HepG2 (cell line): ENCODE measurements around the gene UTS2R. TPM values are rescaled to one million over a fixed set of nuclear protein-coding genes. Genes with fewer than 3 reads are reported as not detected.
A peak's percentile ranks its signal among the peaks of the same experiment; 100 is the strongest.

Source experiments
- ELK4 ChIP-seq: sonication (generic); formaldehyde crosslinking; IDR thresholded peaks from 2 replicates; pipeline ENCODE4 v1.9.0; 2021; ENCODE audit warnings: missing genetic modification reagents, borderline replicate concordance
- KDM5A ChIP-seq: fragments of 200-600 bp; sonication (generic); IDR thresholded peaks from 2 replicates; pipeline ENCODE4 v1.7.0; 2018; ENCODE audit warnings: antibody characterized with exemption, mild to moderate bottlenecking, low read length, borderline replicate concordance
- RFX5 ChIP-seq: IDR thresholded peaks from 2 replicates; pipeline ENCODE4 v1.6.1; 2011; ENCODE audit warnings: low read depth, low read length, improper control_type of control experiment
- STAT6 ChIP-seq: sonication (generic); formaldehyde crosslinking; IDR thresholded peaks from 2 replicates; pipeline ENCODE4 v1.4.0; 2020; ENCODE audit warnings: missing genetic modification reagents, mild to moderate bottlenecking, borderline replicate concordance
- TEAD2 ChIP-seq: sonication (generic); formaldehyde crosslinking; IDR thresholded peaks from 2 replicates; pipeline ENCODE4 v1.9.0; 2021; ENCODE audit warnings: missing genetic modification reagents
- ZFP36L2 ChIP-seq: sonication (generic); formaldehyde crosslinking; IDR thresholded peaks from 2 replicates; pipeline ENCODE4 v1.4.0; 2020; ENCODE audit warnings: missing genetic modification reagents
- ZNF704 ChIP-seq: sonication (generic); formaldehyde crosslinking; IDR thresholded peaks from 2 replicates; pipeline ENCODE4 v1.8.1; 2023; ENCODE audit warnings: mild to moderate bottlenecking, inconsistent platforms, moderate library complexity, missing genetic modification reagents, borderline replicate concordance
- ZNF720 ChIP-seq: sonication (generic); formaldehyde crosslinking; IDR thresholded peaks from 2 replicates; pipeline ENCODE4 v1.4.0; 2020; ENCODE audit warnings: missing genetic modification reagents
- ZNF770 ChIP-seq: sonication (generic); formaldehyde crosslinking; IDR thresholded peaks from 2 replicates; pipeline ENCODE4 v1.5.0; 2020; ENCODE audit warnings: mild to moderate bottlenecking, missing genetic modification reagents
- polyA plus RNA-seq, 8 experiments: library from polyadenylated mRNA; depleted of rRNA in 3 of 8; stranded (reverse) in 7 of 8; unstranded in 1 of 8; fragments of >200 nt; fragmentation: Illumina TruSeq in 4 of 8; extraction: Trizol in 4 of 8; gene quantifications; 2 replicates each; pipeline versions ENCODE4 v1.2.1 to v1.2.3, GENCODE V29; 2011 to 2016; ENCODE audit warnings: low read depth in 4 of 8, missing spikeins in 1 of 8, mixed read lengths in 1 of 8; ENCODE audit not compliant: insufficient read depth in 1 of 8
- total RNA-seq, 5 experiments: library from RNA; depleted of rRNA; stranded (reverse); fragments of >200 nt; fragmentation: Illumina TruSeq; extraction: Trizol; gene quantifications; 2 replicates each; pipeline ENCODE4 v1.2.3, GENCODE V29; 2016; ENCODE audit warnings: low read depth in 1 of 5
- TF ChIP-seq, protein P1 (sequence below): IDR thresholded peaks from 2 replicates; pipeline ENCODE4 v1.6.1; 2016; ENCODE audit warnings: missing biosample characterization, missing genetic modification reagents, low read depth
- TF ChIP-seq, protein P2 (sequence below): sonication (generic); formaldehyde crosslinking; IDR thresholded peaks from 2 replicates; pipeline ENCODE4 v1.4.0; 2020; ENCODE audit warnings: missing genetic modification reagents
- TF ChIP-seq, protein P3 (sequence below): IDR thresholded peaks from 2 replicates; pipeline ENCODE4 v1.6.1; 2012; ENCODE audit warnings: low read length, improper control_type of control experiment

The UTS2R gene
- total and polyA plus RNA-seq, 2 of the 13 experiments (the other 11 are each of a cell fraction or from before 2014, with no cell fraction given) = 0.13 to 0.15 TPM

- TF ChIP-seq, protein P1, sequence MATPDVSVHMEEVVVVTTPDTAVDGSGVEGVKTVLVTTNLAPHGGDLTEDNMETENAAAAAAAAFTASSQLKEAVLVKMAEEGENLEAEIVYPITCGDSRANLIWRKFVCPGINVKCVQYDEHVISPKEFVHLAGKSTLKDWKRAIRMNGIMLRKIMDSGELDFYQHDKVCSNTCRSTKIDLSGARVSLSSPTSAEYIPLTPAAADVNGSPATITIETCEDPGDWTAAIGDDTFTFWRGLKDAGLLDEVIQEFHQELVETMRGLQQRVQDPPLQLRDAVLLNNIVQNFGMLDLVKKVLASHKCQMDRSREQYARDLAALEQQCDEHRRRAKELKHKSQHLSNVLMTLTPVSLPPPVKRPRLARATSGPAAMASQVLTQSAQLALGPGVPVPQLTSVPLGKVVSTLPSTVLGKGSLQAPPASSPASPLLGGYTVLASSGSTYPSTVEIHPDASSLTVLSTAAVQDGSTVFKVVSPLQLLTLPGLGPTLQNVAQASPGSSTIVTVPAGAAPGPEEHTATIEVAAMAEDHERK (CRISPR knock-in tag) = no peak
- TF ChIP-seq ZNF770 (CRISPR knock-in tag) (no peak), STAT6 (no peak; the same call in 1 of the 2 replicates), ELK4 (CRISPR knock-in tag) (no peak), RFX5 (peak; percentile 98), ZNF720 (CRISPR knock-in tag) (0 out of 2 replicates have a peak, but pooled peaks have one; percentile 39), ZFP36L2 (CRISPR knock-in tag) (no peak), TEAD2 (CRISPR knock-in tag) (no peak), ZNF704 (CRISPR knock-in tag) (peak; percentile 53; the same call in 1 of the 2 replicates), KDM5A (no peak)
- TF ChIP-seq, protein P2, sequence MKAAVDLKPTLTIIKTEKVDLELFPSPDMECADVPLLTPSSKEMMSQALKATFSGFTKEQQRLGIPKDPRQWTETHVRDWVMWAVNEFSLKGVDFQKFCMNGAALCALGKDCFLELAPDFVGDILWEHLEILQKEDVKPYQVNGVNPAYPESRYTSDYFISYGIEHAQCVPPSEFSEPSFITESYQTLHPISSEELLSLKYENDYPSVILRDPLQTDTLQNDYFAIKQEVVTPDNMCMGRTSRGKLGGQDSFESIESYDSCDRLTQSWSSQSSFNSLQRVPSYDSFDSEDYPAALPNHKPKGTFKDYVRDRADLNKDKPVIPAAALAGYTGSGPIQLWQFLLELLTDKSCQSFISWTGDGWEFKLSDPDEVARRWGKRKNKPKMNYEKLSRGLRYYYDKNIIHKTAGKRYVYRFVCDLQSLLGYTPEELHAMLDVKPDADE (CRISPR knock-in tag) = no peak
- TF ChIP-seq, protein P3, sequence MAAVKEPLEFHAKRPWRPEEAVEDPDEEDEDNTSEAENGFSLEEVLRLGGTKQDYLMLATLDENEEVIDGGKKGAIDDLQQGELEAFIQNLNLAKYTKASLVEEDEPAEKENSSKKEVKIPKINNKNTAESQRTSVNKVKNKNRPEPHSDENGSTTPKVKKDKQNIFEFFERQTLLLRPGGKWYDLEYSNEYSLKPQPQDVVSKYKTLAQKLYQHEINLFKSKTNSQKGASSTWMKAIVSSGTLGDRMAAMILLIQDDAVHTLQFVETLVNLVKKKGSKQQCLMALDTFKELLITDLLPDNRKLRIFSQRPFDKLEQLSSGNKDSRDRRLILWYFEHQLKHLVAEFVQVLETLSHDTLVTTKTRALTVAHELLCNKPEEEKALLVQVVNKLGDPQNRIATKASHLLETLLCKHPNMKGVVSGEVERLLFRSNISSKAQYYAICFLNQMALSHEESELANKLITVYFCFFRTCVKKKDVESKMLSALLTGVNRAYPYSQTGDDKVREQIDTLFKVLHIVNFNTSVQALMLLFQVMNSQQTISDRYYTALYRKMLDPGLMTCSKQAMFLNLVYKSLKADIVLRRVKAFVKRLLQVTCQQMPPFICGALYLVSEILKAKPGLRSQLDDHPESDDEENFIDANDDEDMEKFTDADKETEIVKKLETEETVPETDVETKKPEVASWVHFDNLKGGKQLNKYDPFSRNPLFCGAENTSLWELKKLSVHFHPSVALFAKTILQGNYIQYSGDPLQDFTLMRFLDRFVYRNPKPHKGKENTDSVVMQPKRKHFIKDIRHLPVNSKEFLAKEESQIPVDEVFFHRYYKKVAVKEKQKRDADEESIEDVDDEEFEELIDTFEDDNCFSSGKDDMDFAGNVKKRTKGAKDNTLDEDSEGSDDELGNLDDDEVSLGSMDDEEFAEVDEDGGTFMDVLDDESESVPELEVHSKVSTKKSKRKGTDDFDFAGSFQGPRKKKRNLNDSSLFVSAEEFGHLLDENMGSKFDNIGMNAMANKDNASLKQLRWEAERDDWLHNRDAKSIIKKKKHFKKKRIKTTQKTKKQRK = no peak
Measured at GRCh38 chr17:82351713-82352488, 19.7 kb upstream of the UTS2R start (continued).
